Epithelial cell of proximal tubule (primary cell): ENCODE results near the gene SCYGR2. TPM values are rescaled to one million over a fixed set of nuclear protein-coding genes. Genes with fewer than 3 reads are reported as not detected.

Experiments used
- DNase-seq: peaks from one replicate; pipeline ENCODE4 v3.0.0-alpha.2; 2011; ENCODE audit warnings: low read depth
- H3K4me3 ChIP-seq: 2 replicates; pipeline ENCODE4 v1.5.1; 2011; ENCODE audit warnings: low read depth, mild to moderate bottlenecking, low read length
- CTCF ChIP-seq: conservative IDR thresholded peaks from 2 replicates; pipeline ENCODE4 v1.5.1; 2012; ENCODE audit warnings: low read depth, mild to moderate bottlenecking, low read length
- total RNA-seq: library from RNA; depleted of rRNA; stranded (reverse); fragments of >200 nt; gene quantifications from 2 replicates; pipeline ENCODE4 v1.2.3, GENCODE V29; 2015

SCYGR2 gene
- total RNA-seq, 1 donor from 2014 or later = not detected

GRCh38 chr2:227595797-227596196 is 2.9 kb upstream of the SCYGR2 start:
- no peak overlapping the region for H3K4me3 ChIP-seq
- TF ChIP-seq CTCF = no peak
- DNase-seq = no peak

GRCh38 chr2:227597036-227597435 is 1.7 kb upstream of the SCYGR2 start:
- no peak for DNase-seq
- no peak overlapping the region for H3K4me3 ChIP-seq
- no peak for TF ChIP-seq CTCF

- no peak for DNase-seq
- H3K4me3 ChIP-seq = no peak overlapping the region
- TF ChIP-seq CTCF = no peak
These were observed 695 bp upstream of the SCYGR2 start for GRCh38 chr2:227597998-227598397.

- no peak for TF ChIP-seq CTCF
- no peak overlapping the region for H3K4me3 ChIP-seq
- DNase-seq = no peak
These were observed 3.7 kb downstream of the SCYGR2 start for GRCh38 chr2:227602358-227602757.

GRCh38 chr2:227606476-227606875 is 7.8 kb downstream of the SCYGR2 start:
- TF ChIP-seq CTCF = no peak
- DNase-seq = no peak
- H3K4me3 ChIP-seq = no peak overlapping the region

- no peak for DNase-seq
- TF ChIP-seq CTCF = no peak
- no peak overlapping the region for H3K4me3 ChIP-seq
These were observed 9.2 kb downstream of the SCYGR2 start for GRCh38 chr2:227607941-227608340.

GRCh38 chr2:227608561-227609338 is 10.1 kb downstream of the SCYGR2 start:
- TF ChIP-seq CTCF = no peak
- DNase-seq = no peak
- H3K4me3 ChIP-seq = no peak overlapping the region
